ENCODE data around the gene MRGPRF. TPM values are rescaled to one million over a fixed set of nuclear protein-coding genes. Genes with fewer than 3 reads are reported as not detected.

The MRGPRF gene
- total and polyA plus RNA-seq, 8 donors, result 6.7 to 123 (median 20.8) TPM

DNA sequence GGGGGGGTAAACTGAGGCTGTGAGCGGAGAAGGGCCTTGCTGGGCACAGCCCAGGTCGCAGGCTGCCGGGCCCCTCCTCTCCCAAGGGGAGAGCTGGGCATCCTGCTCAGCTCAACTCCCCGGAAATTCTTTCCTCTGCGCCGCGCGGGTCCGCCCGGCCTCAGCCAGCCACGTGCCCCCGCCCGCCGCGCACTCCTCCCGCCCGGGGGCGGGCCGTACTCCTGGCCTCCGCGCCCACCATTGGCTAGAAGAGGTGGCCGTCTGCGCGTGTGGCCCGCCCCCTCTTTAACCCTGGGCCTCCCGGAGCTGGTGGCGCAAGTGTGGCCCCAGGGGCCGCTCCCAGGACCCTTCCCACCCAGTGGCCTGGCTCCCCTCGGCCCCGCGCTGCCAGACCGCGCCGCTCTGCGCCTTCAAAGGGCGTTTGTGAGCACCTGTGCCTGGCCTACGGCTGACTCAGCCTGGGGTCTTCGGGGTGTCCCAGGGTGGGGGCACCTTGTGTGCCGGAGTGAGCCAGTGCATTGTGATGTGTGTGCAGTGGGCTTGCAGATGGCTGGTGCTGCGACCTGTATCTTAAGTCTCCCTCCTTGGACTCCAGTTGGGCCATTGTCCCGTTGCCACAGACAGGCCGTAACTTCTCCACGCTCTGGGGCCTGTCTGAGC, 2.0 kb downstream of the MRGPRF start:
- peak; percentile 81 to 96 for DNase-seq
- Histone ChIP-seq H3K4me3 (peak overlapping the region; percentile 50 to 61 (median 58)), H3K27ac (peak overlapping the region; percentile 64 to 94 (median 90)), H3K27me3 (peaks cover 0 to 60% (median 36%) of the 10 kb centered on the region in 3 donors), H3K36me3 (peaks cover under 1 to 9% (median 2%) of the 10 kb centered on the region in 4 donors), H3K9me3 (no peaks in the 10 kb centered on the region), H3K4me1 (peaks cover 50 to 86% (median 71%) of the 10 kb centered on the region in 4 donors)
- 5 to 15% (median 11%) methylated on average over 15 to 43 of the region's 43 CpGs for WGBS, 5 donors
- TF ChIP-seq CTCF (IDR thresholded peaks at IDR 0.05) (no peak), POLR2A (IDR thresholded peaks at IDR 0.05) (no peak), POLR2AphosphoS5 (IDR thresholded peaks at IDR 0.05) (peak; percentile 15 to 55 (median 54))
- intact Hi-C loops (cut with DNase I; ENCODE audit: low total_unique reads), result no loop called here

DNA sequence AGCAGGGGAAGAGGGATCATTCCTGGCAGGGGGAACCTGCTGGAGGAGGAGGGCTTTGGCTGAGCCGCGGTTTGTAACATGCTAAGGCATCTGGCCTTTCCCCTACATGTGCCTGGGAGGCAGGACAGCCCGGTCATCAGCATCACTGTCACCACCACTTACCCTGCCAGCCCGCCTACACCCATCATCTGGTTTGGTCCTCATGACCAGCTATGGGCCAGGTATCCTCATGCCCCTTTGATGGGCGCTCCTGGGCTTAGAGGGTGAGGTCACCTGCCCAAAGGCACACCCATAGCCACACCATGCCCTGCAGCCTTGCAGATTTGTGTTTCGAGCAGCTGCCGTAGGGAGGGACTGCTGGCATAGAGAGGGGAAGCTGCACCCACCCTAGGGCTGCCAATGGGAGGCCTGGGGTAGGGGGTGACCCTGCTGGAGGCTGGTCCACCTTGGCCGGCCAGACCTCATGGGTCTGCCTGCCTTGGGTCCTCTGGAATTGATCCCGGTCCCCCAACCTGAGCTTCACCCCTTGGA, 2.6 kb downstream of the MRGPRF start:
- Histone ChIP-seq H3K4me3 (peak overlapping the region; percentile 50 to 61 (median 58)), H3K4me1 (peaks cover 50 to 93% (median 75%) of the 10 kb centered on the region in 4 donors), H3K27me3 (peaks cover 0 to 60% (median 36%) of the 10 kb centered on the region in 3 donors), H3K36me3 (peaks cover 8 to 15% (median 9%) of the 10 kb centered on the region in 4 donors), H3K27ac (peak overlapping the region; percentile 41 to 94 (median 90)), H3K9me3 (no peaks in the 10 kb centered on the region)
- TF ChIP-seq EP300 (IDR thresholded peaks at IDR 0.05), result no peak
- no peak for TF ChIP-seq POLR2A (IDR thresholded peaks at IDR 0.05)
- no peak for TF ChIP-seq CTCF (IDR thresholded peaks at IDR 0.05)
- TF ChIP-seq POLR2AphosphoS5 (IDR thresholded peaks at IDR 0.05), result peak in 2 of 3 donors; percentile 4 to 43
- WGBS, 5 donors, result 38 to 53% (median 47%) methylated on average over 4 to 9 of the region's 9 CpGs
- intact Hi-C loops (cut with DNase I; ENCODE audit: low total_unique reads), result no loop called here
- peak in 1 of 2 donors; percentile 60 for DNase-seq

DNA sequence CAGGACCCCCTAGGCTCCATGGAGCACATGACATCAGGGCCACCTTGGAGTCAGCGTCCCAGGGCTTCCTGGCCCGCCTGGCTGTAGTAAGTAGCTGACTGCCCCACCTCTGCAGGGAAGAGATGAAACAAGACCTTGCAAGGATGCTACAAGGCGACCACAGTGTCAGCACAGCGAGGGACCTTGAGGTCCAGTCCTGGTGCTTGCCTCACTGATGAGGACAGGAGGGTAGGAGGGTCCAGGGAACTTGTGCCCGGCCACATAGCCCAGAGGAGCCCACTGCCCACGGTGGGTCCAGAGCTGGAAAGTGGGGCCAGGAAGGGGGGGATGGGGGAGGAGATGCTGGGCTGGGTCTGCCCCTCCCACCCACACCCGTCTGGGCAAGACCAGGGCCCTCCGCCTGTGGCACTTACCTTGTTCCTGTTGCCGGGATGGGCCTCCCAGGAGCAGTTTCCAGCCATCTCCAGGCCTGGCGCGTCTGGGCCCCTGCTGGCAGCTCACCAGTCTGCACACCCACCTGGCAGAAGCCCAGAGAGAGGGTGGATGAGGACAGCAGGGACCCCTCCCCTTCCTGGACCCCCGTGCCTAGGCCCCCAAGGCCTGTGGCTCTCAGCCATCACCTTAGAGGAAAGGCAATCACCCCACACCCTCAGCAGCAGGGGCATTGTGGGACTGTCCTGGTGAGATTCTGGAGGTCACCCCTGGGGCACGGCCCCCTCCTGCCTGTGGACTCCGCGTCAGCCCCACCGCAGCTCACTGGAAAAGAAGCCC, 3.4 kb downstream of the MRGPRF start:
- H3K36me3 ChIP-seq, result peaks cover 14 to 23% (median 17%) of the 10 kb centered on the region in 4 donors
- no peaks in the 10 kb centered on the region for H3K9me3 ChIP-seq
- peak in 1 of 2 donors; percentile 62 for DNase-seq
- H3K27me3 ChIP-seq, result peaks cover 0 to 55% (median 36%) of the 10 kb centered on the region in 3 donors
- intact Hi-C loops (cut with DNase I; ENCODE audit: low total_unique reads), result no loop called here
- H3K27ac ChIP-seq, result peak overlapping the region; percentile 71 to 94 (median 90)
- TF ChIP-seq EP300 (IDR thresholded peaks at IDR 0.05), result no peak
- TF ChIP-seq CTCF (IDR thresholded peaks at IDR 0.05), result no peak
- TF ChIP-seq POLR2AphosphoS5 (IDR thresholded peaks at IDR 0.05), result no peak
- TF ChIP-seq POLR2A (IDR thresholded peaks at IDR 0.05), result no peak
- H3K4me3 ChIP-seq, result peak overlapping the region; percentile 50 to 61 (median 58)
- WGBS, 5 donors, result 61 to 77% (median 77%) methylated on average over 12 to 16 of the region's 16 CpGs
- peaks cover 44 to 93% (median 75%) of the 10 kb centered on the region in 4 donors for H3K4me1 ChIP-seq

DNA sequence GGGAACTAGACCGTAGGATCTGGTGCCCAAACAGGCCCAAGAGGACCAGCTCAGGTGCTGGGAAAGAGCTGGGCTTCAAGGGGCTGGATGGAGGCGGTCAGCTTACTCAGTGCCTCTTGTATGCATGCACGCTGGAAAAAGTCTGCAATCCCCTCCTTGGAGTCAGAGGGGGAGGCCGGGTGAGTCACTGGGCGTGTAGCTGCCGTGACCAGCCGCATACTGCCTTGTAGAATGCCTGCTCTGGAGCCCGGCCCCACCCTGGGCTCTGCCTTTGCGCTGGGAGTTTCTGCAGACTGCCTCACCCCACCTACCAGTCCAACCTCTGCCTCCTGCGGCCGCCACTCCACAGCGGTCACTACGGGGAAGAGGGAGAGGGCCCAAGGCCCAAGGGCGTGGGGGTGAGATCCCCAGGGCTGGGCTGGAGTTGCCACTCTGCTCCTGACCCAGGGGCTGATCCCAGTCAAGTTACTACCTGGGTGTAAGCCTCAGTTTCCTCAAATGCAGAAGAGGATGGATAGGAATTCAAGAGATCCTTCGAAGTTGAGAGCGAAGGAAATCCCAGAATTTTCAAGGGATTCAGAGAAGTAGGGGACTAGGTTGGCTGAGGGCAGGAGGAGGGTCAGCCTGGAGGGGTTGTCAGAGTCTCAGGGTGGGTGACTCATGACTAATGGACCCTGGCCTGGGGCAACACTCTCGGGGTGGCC, 4.2 kb downstream of the MRGPRF start:
- no peaks in the 10 kb centered on the region for H3K9me3 ChIP-seq
- H3K4me1 ChIP-seq, result peaks cover 39 to 92% (median 74%) of the 10 kb centered on the region in 4 donors
- peak overlapping the region; percentile 1 to 59 (median 32) for H3K4me3 ChIP-seq
- TF ChIP-seq POLR2AphosphoS5 (IDR thresholded peaks at IDR 0.05) (peak; percentile 65 to 87 (median 76)), CTCF (IDR thresholded peaks at IDR 0.05) (no peak)
- intact Hi-C loops (cut with DNase I; ENCODE audit: low total_unique reads), result no loop called here
- peak overlapping the region; percentile 71 to 94 (median 90) for H3K27ac ChIP-seq
- WGBS, 5 donors, result 24 to 38% (median 32%) methylated on average over 16 to 17 of the region's 17 CpGs
- H3K36me3 ChIP-seq, result peaks cover 14 to 31% (median 23%) of the 10 kb centered on the region in 4 donors
- peaks cover 0 to 47% (median 31%) of the 10 kb centered on the region in 3 donors for H3K27me3 ChIP-seq
- DNase-seq, result peak; percentile 79 to 95
